Stimulated activated CD4-positive, alpha-beta T cell treated with anti-CD3 and anti-CD28 coated beads, Interleukin-1b, Interleukin-23, amount 100 ng/mL, for 24 hours (primary cell): ENCODE measurements around the gene ARHGAP21.

Source experiments
- DNase-seq, 4 experiments: peaks; one replicate each; pipeline ENCODE4 v3.0.0-alpha.2; 2020; ENCODE audit warnings: low read depth in 4 of 4, low spot score in 1 of 4

ARHGAP21 gene

DNA sequence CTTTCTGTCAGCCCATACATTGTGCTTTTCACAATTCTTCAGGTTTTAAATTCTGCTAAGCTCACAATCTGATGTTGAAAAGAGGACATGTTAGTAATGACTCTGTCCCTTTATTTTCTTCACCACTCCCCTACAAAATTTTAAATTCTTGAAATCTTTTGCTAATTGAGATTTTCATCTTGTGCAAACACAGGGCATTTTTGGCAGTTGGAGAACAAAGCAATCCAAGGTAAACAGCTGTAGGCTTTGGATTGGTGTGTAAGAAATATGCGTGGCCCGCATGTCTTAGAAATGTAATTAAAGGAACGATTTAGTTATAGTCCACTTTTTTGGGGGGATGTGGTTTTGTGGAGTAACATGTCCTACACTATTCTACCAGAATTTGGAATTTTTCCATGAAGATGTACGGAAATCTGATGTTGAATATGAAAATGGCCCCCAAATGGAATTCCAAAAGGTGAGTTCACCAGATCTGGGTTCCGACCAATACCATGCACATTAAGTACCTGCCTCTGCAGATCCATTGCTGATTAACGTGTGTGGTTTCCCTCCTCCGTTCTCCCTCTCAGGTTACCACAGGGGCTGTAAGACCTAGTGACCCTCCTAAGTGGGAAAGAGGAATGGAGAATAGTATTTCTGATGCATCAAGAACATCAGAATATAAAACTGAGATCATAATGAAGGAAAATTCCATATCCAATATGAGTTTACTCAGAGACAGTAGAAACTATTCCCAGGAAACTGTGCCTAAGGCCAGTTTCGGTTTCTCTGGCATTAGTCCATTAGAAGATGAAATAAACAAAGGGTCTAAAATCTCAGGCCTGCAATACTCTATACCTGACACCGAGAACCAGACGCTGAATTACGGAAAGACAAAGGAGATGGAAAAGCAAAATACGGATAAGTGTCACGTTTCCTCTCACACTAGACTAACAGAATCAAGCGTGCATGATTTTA is 181.1 kb downstream of the ARHGAP21 start:
- no peak for DNase-seq

- no peak for DNase-seq
Measured at GRCh38 chr10:24541239-24541753, 182.4 kb downstream of the ARHGAP21 start.

DNA sequence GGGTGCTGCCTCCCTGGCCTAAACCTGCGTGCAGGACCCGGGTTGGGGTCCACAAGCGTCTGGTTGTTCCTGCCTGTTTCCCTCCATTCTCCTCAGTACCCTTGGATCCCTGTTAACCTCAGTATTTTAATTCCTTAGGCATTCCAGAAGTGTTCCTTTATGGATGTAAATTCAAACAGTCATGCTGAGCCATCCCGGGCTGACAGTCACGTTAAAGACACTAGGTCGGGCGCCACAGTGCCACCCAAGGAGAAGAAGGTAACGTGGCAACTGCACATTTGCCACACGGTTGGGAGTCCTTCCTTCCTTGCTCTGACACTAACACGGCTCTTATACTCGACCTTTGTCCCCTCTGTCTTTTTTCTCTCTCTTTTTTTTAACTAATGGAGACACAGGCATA is 187.1 kb downstream of the ARHGAP21 start:
- DNase-seq = no peak

- DNase-seq = no peak
Measured at GRCh38 chr10:24533981-24534380, 189.7 kb downstream of the ARHGAP21 start.
